GM12873 (cell line): Measurements from ENCODE around the gene RNF169.

ENCODE experiments used
- CTCF ChIP-seq: IDR thresholded peaks from 2 replicates; pipeline ENCODE4 v1.5.1; 2012; ENCODE audit warnings: low read depth, mild to moderate bottlenecking, moderate library complexity, low read length, control low read depth; ENCODE audit not compliant: insufficient read depth; ENCODE audit errors: missing control alignments

The RNF169 gene

GRCh38 chr11:74707602-74708510 is 40.8 kb upstream of the RNF169 start:
- TF ChIP-seq CTCF: no peak

- TF ChIP-seq CTCF: no peak
Measured at GRCh38 chr11:74709175-74709574, 39.5 kb upstream of the RNF169 start.

- no peak for TF ChIP-seq CTCF
Measured at GRCh38 chr11:74710281-74710938, 38.2 kb upstream of the RNF169 start.

GRCh38 chr11:74713686-74714085 is 35.0 kb upstream of the RNF169 start:
- no peak for TF ChIP-seq CTCF

- no peak for TF ChIP-seq CTCF
Measured at GRCh38 chr11:74714904-74715303, 33.7 kb upstream of the RNF169 start.

GRCh38 chr11:74717221-74717969 is 31.3 kb upstream of the RNF169 start:
- TF ChIP-seq CTCF: no peak

GRCh38 chr11:74719011-74719410 is 29.6 kb upstream of the RNF169 start:
- no peak for TF ChIP-seq CTCF
